H1 (cell line): ENCODE data around the gene BCAS3. TPM values are rescaled to one million over a fixed set of nuclear protein-coding genes. Genes with fewer than 3 reads are reported as not detected.

ENCODE experiments used
- CTCF ChIA-PET: fragments of 300-600 bp; sonication (Branson Sonifier 250); formaldehyde crosslinking; loops from one replicate; lab custom pipeline; 2021; ENCODE audit not compliant: partially characterized antibody; lab: Charles Lee
- POLR2A ChIA-PET: fragments of 300-600 bp; sonication (Branson Sonifier 250); formaldehyde crosslinking; loops from one replicate; lab custom pipeline; 2021; ENCODE audit warnings: inconsistent platforms; ENCODE audit not compliant: partially characterized antibody; lab: Charles Lee
- DNase-seq, 2 experiments: peaks; one replicate each; pipeline versions ENCODE4 v3.0.0 to v3.0.0-alpha.2; 2010 to 2022; ENCODE audit warnings: low spot score in 2 of 2, low read depth in 1 of 2, mixed read lengths in 1 of 2
- FAIRE-seq: peaks from 2 replicates; lab custom pipeline; 2011; peaks lifted over from hg19 to GRCh38; lab: Jason Lieb, UNC
- H2AFZ ChIP-seq: 2 replicates; pipeline ENCODE4 v1.8.1; 2012; ENCODE audit warnings: low read length, inconsistent platforms
- H2AK5ac ChIP-seq: 2 replicates; pipeline ENCODE4 v1.6.1; 2013; ENCODE audit warnings: low read depth, low read length
- H2BK120ac ChIP-seq: replicated peaks from 2 replicates; pipeline ENCODE3; 2013; ENCODE audit warnings: low read depth, low read length, inconsistent platforms
- H2BK12ac ChIP-seq: 2 replicates; pipeline ENCODE4 v1.6.1; 2013; ENCODE audit warnings: low read depth, low read length
- H2BK15ac ChIP-seq: 2 replicates; pipeline ENCODE4 v1.6.1; 2013; ENCODE audit warnings: low read length
- H2BK20ac ChIP-seq: 2 replicates; pipeline ENCODE4 v1.6.1; 2013; ENCODE audit warnings: low read length
- H2BK5ac ChIP-seq: 2 replicates; pipeline ENCODE4 v1.6.1; 2013; ENCODE audit warnings: low read depth, low read length
- H3K14ac ChIP-seq: 2 replicates; pipeline ENCODE4 v1.6.1; 2013; ENCODE audit warnings: inconsistent platforms; ENCODE audit not compliant: insufficient read length
- H3K18ac ChIP-seq: 2 replicates; pipeline ENCODE4 v1.6.1; 2013; ENCODE audit warnings: low read length; ENCODE audit errors: extremely low read depth
- H3K23ac ChIP-seq: 2 replicates; pipeline ENCODE4 v1.6.1; 2013; ENCODE audit warnings: inconsistent platforms; ENCODE audit not compliant: insufficient read length
- H3K23me2 ChIP-seq: 2 replicates; pipeline ENCODE4 v1.6.1; 2013; ENCODE audit warnings: low read depth, low read length
- H3K27ac ChIP-seq: 2 replicates; pipeline ENCODE4 v1.6.1; 2011; ENCODE audit warnings: low read depth, low read length, inconsistent platforms
- H3K27me3 ChIP-seq, 4 experiments: replicated peaks in 1 of 4; 1 replicate in 1 of 4; 2 replicates in 3 of 4; pipeline versions ENCODE4 v1.6.1 to v1.8.1; 2011 to 2013; ENCODE audit warnings: low read length in 3 of 4, mild to moderate bottlenecking in 3 of 4, inconsistent platforms in 2 of 4, mixed read lengths in 2 of 4, moderate library complexity in 1 of 4; ENCODE audit not compliant: control insufficient read depth in 3 of 4, insufficient read depth in 3 of 4; ENCODE audit errors: extremely low read depth in 1 of 4
- H3K36me3 ChIP-seq, 4 experiments: 2 replicates each; pipeline versions ENCODE4 v1.6.1 to v1.8.1; 2011 to 2013; ENCODE audit warnings: mild to moderate bottlenecking in 4 of 4, low read length in 3 of 4, moderate library complexity in 2 of 4, control low read depth in 1 of 4, inconsistent platforms in 1 of 4; ENCODE audit not compliant: insufficient read depth in 4 of 4, control insufficient read depth in 2 of 4
- H3K4ac ChIP-seq: replicated peaks from 2 replicates; pipeline ENCODE3; 2013; ENCODE audit warnings: low read length, low read depth, mixed read lengths, inconsistent platforms; ENCODE audit not compliant: insufficient read length
- H3K4me1 ChIP-seq, 4 experiments: replicated peaks in 1 of 4; 1 replicate in 1 of 4; 2 replicates in 3 of 4; pipeline versions ENCODE4 v1.6.1 to v1.8.1; 2011 to 2013; ENCODE audit warnings: low read length in 3 of 4, inconsistent platforms in 2 of 4, mixed read lengths in 1 of 4; ENCODE audit not compliant: insufficient read depth in 4 of 4, control insufficient read depth in 3 of 4
- H3K4me2 ChIP-seq, 2 experiments: 2 replicates each; pipeline versions ENCODE4 v1.6.1 to v1.8.1; 2011 to 2013; ENCODE audit warnings: low read depth in 2 of 2, low read length in 2 of 2, control low read depth in 1 of 2, inconsistent platforms in 1 of 2, mild to moderate bottlenecking in 1 of 2; ENCODE audit not compliant: insufficient read depth in 1 of 2
- H3K4me3 ChIP-seq, 4 experiments: fragments of 200-600, 300-600 bp in 1 of 4; sonication (generic), shearing (Covaris generic), sonication (Bioruptor Twin) in 1 of 4; 2 replicates each; pipeline versions ENCODE4 v1.5.1 to v1.8.1; 2011 to 2016; ENCODE audit warnings: low read length in 4 of 4, low read depth in 3 of 4, control low read depth in 2 of 4, inconsistent platforms in 2 of 4, mild to moderate bottlenecking in 2 of 4, mixed read lengths in 1 of 4, moderate library complexity in 1 of 4; ENCODE audit not compliant: insufficient read depth in 2 of 4; ENCODE audit errors: extremely low read depth in 1 of 4
- H3K56ac ChIP-seq: replicated peaks from 2 replicates; pipeline ENCODE3; 2013; ENCODE audit warnings: low read depth, mild to moderate bottlenecking, mixed read lengths, low read length, inconsistent platforms; ENCODE audit not compliant: insufficient read length
- H3K79me1 ChIP-seq: 2 replicates; pipeline ENCODE4 v1.6.1; 2013; ENCODE audit warnings: low read depth, low read length, control low read depth
- H3K79me2 ChIP-seq, 2 experiments: 2 replicates each; pipeline versions ENCODE4 v1.6.1 to v1.8.1; 2012 to 2013; ENCODE audit warnings: low read length in 2 of 2, mild to moderate bottlenecking in 2 of 2, inconsistent platforms in 1 of 2; ENCODE audit not compliant: insufficient read depth in 2 of 2, control insufficient read depth in 1 of 2
- H3K9ac ChIP-seq, 4 experiments: replicated peaks in 1 of 4; 1 replicate in 1 of 4; 2 replicates in 3 of 4; pipeline versions ENCODE4 v1.6.1 to v1.8.1; 2011 to 2013; ENCODE audit warnings: low read depth in 3 of 4, low read length in 3 of 4, control low read depth in 2 of 4, mild to moderate bottlenecking in 2 of 4, moderate library complexity in 2 of 4, inconsistent platforms in 1 of 4; ENCODE audit errors: extremely low read depth in 1 of 4
- H3K9me3 ChIP-seq, 2 experiments: 2 replicates each; pipeline versions ENCODE4 v1.6.1 to v1.8.1; 2012 to 2013; ENCODE audit warnings: mild to moderate bottlenecking in 2 of 2, moderate library complexity in 2 of 2, control low read depth in 1 of 2, inconsistent platforms in 1 of 2, low read depth in 1 of 2, low read length in 1 of 2, mixed read lengths in 1 of 2; ENCODE audit not compliant: insufficient read depth in 2 of 2
- H4K20me1 ChIP-seq, 2 experiments: replicated peaks in 1 of 2; 2 replicates each; pipeline versions ENCODE3 to v1.8.1; 2011 to 2013; ENCODE audit warnings: inconsistent platforms in 2 of 2, low read length in 2 of 2, mild to moderate bottlenecking in 1 of 2; ENCODE audit not compliant: insufficient read depth in 2 of 2, control insufficient read depth in 1 of 2
- H4K5ac ChIP-seq: 2 replicates; pipeline ENCODE4 v1.6.1; 2013; ENCODE audit warnings: low read length, low read depth, mixed read lengths, inconsistent platforms; ENCODE audit not compliant: insufficient read length
- H4K8ac ChIP-seq: 2 replicates; pipeline ENCODE4 v1.8.0; 2013; ENCODE audit warnings: mild to moderate bottlenecking, moderate library complexity, low read length, inconsistent platforms; ENCODE audit not compliant: insufficient read depth; ENCODE audit errors: extremely low read depth
- H4K91ac ChIP-seq: replicated peaks from 2 replicates; pipeline ENCODE3; 2013; ENCODE audit warnings: low read length, mixed read lengths, inconsistent platforms; ENCODE audit not compliant: insufficient read length
- CTCF ChIP-seq, 3 experiments: IDR thresholded peaks; 1 replicate in 2 of 3; 2 replicates in 1 of 3; pipeline versions ENCODE4 v1.5.1 to v1.6.1; 2011; ENCODE audit warnings: low read length in 3 of 3, mild to moderate bottlenecking in 3 of 3, inconsistent platforms in 2 of 3, low read depth in 1 of 3, moderate library complexity in 1 of 3; ENCODE audit not compliant: insufficient read depth in 1 of 3; ENCODE audit errors: control extremely low read depth in 1 of 3
- EP300 ChIP-seq, 2 experiments: IDR thresholded peaks; 1 replicate in 1 of 2; 2 replicates in 1 of 2; pipeline ENCODE4 v1.6.1; 2011 to 2012; ENCODE audit warnings: low read depth in 2 of 2, low read length in 2 of 2, mild to moderate bottlenecking in 2 of 2, borderline replicate concordance in 1 of 2, inconsistent platforms in 1 of 2, moderate library complexity in 1 of 2
- RAD21 ChIP-seq, 2 experiments: IDR thresholded peaks in 1 of 2; conservative IDR thresholded peaks in 1 of 2; 2 replicates each; pipeline ENCODE4 v1.6.1; 2011; ENCODE audit warnings: low read depth in 2 of 2, low read length in 2 of 2, improper control_type of control experiment in 1 of 2, inconsistent platforms in 1 of 2, mild to moderate bottlenecking in 1 of 2, moderate library complexity in 1 of 2
- WGBS, 2 experiments: shearing (Covaris generic) in 1 of 2; methylation state at CpG; one replicate each; pipeline versions ENCODE4 v1.1.6 to v1.1.7; 2013 to 2015; ENCODE audit warnings: low lambda C conversion rate in 2 of 2, mixed read lengths in 2 of 2, inconsistent platforms in 1 of 2, low coverage in 1 of 2, missing lambda C conversion rate in 1 of 2; ENCODE audit not compliant: insufficient replicate concordance in 2 of 2, insufficient coverage in 1 of 2, insufficient read length in 1 of 2; ENCODE audit errors: extremely low coverage in 1 of 2, missing lambda C conversion rate in 1 of 2; 5-methylcytosine and 5-hydroxymethylcytosine counted together
- polyA plus RNA-seq, 7 experiments: library from polyadenylated mRNA; depleted of rRNA in 3 of 7; stranded (reverse) in 5 of 7; unstranded in 2 of 7; fragments of >200 nt in 5 of 7; fragments of 200-250 nt in 2 of 7; gene quantifications; 1 replicate in 5 of 7; 2 replicates in 1 of 7; 4 replicates in 1 of 7; pipeline versions ENCODE4 v1.2.1 to v1.2.3, GENCODE V29; 2011 to 2013; ENCODE audit warnings: missing spikeins in 2 of 7, mixed read lengths in 2 of 7
- total RNA-seq: library from RNA; stranded (reverse); fragmentation: NEBNext Ultra II Directional; extraction: Animal tissue kit (Norgen Biotek cat#: 25700); gene quantifications from 2 replicates; pipeline ENCODE4 v1.2.1, GENCODE V29; 2021

Gene BCAS3
- total and polyA plus RNA-seq, 2 of the 8 experiments (the other 6 are each of a cell fraction or from before 2014, with no cell fraction given): 9.9 to 13.3 TPM

DNA sequence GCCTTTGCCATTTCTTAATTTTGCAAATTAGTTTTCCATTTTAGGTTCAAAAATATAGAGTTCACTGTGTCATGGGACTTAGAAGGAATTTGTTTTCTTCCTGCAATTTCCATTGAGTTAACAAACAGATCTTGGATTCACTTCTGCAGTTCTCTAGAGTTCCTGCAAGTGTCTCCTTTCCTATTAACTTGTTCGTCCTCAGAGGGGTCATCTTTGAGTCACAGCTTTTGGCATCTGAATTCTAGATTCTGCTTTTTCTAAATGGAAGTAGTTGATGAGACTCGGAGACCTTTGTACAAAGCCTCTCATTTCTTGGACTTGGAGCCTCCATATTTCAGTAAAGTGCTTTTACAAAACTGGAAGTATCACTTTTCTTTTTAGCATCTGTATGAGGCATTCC is 323.3 kb downstream of the BCAS3 start:
- POLR2A ChIA-PET: no interaction called here
- H3K4me2 ChIP-seq: no peak overlapping the region

More for the DNA sequence above, 323.3 kb downstream of the BCAS3 start:
- Histone ChIP-seq H3K14ac (no peak overlapping the region), H3K23ac (no peak overlapping the region), H2BK20ac (no peak overlapping the region), H3K79me2 (no peaks in the 10 kb centered on the region), H4K91ac (no peak overlapping the region), H2BK12ac (no peak overlapping the region), H2BK5ac (no peak overlapping the region), H4K8ac (no peak overlapping the region), H2BK120ac (no peak overlapping the region), H3K4me3 (no peak overlapping the region), H3K56ac (no peak overlapping the region), H4K20me1 (no peaks in the 10 kb centered on the region), H4K5ac (no peak overlapping the region), H2AFZ (no peak overlapping the region), H3K27ac (no peak overlapping the region), H3K4ac (no peak overlapping the region), H2AK5ac (no peak overlapping the region), H3K18ac (no peak overlapping the region), H3K23me2 (no peaks in the 10 kb centered on the region), H2BK15ac (no peak overlapping the region), H3K79me1 (no peaks in the 10 kb centered on the region), H3K27me3 (no peaks in the 10 kb centered on the region), H3K4me1 (0 out of 7 replicates have a peak, but pooled peaks cover 0 to 2% (median 0%) of the 10 kb centered on the region in 4 experiments), H3K9me3 (no peaks in the 10 kb centered on the region), H3K9ac (no peak overlapping the region), H3K36me3 (no peaks in the 10 kb centered on the region)
- TF ChIP-seq RAD21 (IDR thresholded peaks at IDR 0.05 in 1 of 2, conservative IDR thresholded peaks at IDR 0.05 in 1 of 2; ENCODE audit: low read depth in 2 of 2, low read length in 2 of 2) (peak; percentile 49 to 54), EP300 (IDR thresholded peaks at IDR 0.05; ENCODE audit: borderline replicate concordance in 1 of 2, low read depth in 2 of 2, low read length in 2 of 2) (no peak), CTCF (IDR thresholded peaks at IDR 0.05; ENCODE audit: control extremely low read depth in 1 of 3, insufficient read depth in 1 of 3, low read depth in 1 of 3, low read length in 3 of 3) (peak in 2 of 3 experiments; percentile 24 to 26; a peak in 2 of 4 replicates)
- DNase-seq: no peak
- WGBS, 2 experiments: 60% methylated on average over 2 of the region's 2 CpGs; no CpG with 5 or more reads in 1 of the 2 experiments
- FAIRE-seq: peak; percentile 7
- CTCF ChIA-PET: interaction anchor here (0.6 to 1.8 kb wide), 22 partner anchors 17 to 396 kb away, joined by 3 to 11 read pairs (median 4); no protein-coding TSS in a partner anchor
